Kidney epithelial cell (primary cell): ENCODE results near the gene OR10AD1. TPM values are rescaled to one million over a fixed set of nuclear protein-coding genes. Genes with fewer than 3 reads are reported as not detected.
"Not testable (repeated sequence)": the region's sequence is repeated elsewhere in the genome, so short reads cannot be mapped to it uniquely, and the experiment has no call there.

Source experiments
- DNase-seq: peaks from one replicate; pipeline ENCODE4 v3.0.0-alpha.2; 2010; ENCODE audit warnings: low read depth
- H3K27me3 ChIP-seq: 2 replicates; pipeline ENCODE4 v1.6.0; 2011; ENCODE audit warnings: low read length; ENCODE audit not compliant: control insufficient read depth, insufficient read depth
- H3K36me3 ChIP-seq: 2 replicates; pipeline ENCODE4 v1.5.1; 2011; ENCODE audit warnings: low read length; ENCODE audit not compliant: control insufficient read depth, insufficient read depth
- H3K4me3 ChIP-seq: 2 replicates; pipeline ENCODE4 v1.5.1; 2011; ENCODE audit warnings: low read depth, mild to moderate bottlenecking, control low read depth, low read length
- CTCF ChIP-seq: IDR thresholded peaks from 2 replicates; pipeline ENCODE4 v1.5.1; 2011; ENCODE audit warnings: mild to moderate bottlenecking, moderate library complexity, low read length, control low read depth, inconsistent platforms; ENCODE audit not compliant: insufficient read depth, poor library complexity, severe bottlenecking
- total RNA-seq: library from RNA; depleted of rRNA; stranded (reverse); fragments of >200 nt; gene quantifications from 2 replicates; pipeline ENCODE4 v1.2.3, GENCODE V29; 2015

The OR10AD1 gene
- not detected in 2 replicates for total RNA-seq

GRCh38 chr12:48203192-48203591 is at the start of gene OR10AD1:
Gene OR10AD1 (minus strand): TSS chr12:48203292. CDS start chr12:48203292, 0 bp downstream.
- no peak within 1 kb of the TSS for H3K4me3 ChIP-seq
- TF ChIP-seq CTCF = no peak
- no peaks in the 10 kb centered on the region for H3K36me3 ChIP-seq
- H3K27me3 ChIP-seq = no peaks in the 10 kb centered on the region
- no peak for DNase-seq

GRCh38 chr12:48247181-48247966 is 44.3 kb upstream of the OR10AD1 start:
- Histone ChIP-seq H3K4me3 (no peak overlapping the region), H3K27me3 (no peaks in the 10 kb centered on the region), H3K36me3 (no peaks in the 10 kb centered on the region)
- DNase-seq = no peak
- no peak for TF ChIP-seq CTCF

- no peak for TF ChIP-seq CTCF
- H3K27me3 ChIP-seq = no peaks in the 10 kb centered on the region
- no peak overlapping the region for H3K4me3 ChIP-seq
- H3K36me3 ChIP-seq = no peaks in the 10 kb centered on the region
- DNase-seq = no peak
These were observed 34.1 kb upstream of the OR10AD1 start for GRCh38 chr12:48237162-48237561.

GRCh38 chr12:48235796-48236333 is 32.8 kb upstream of the OR10AD1 start:
- H3K27me3 ChIP-seq = no peaks in the 10 kb centered on the region
- no peak overlapping the region for H3K4me3 ChIP-seq
- TF ChIP-seq CTCF = no peak
- no peaks in the 10 kb centered on the region for H3K36me3 ChIP-seq
- no peak for DNase-seq

GRCh38 chr12:48231169-48231958 is 28.3 kb upstream of the OR10AD1 start:
- DNase-seq, H3K36me3 ChIP-seq, H3K4me3 ChIP-seq, H3K27me3 ChIP-seq: not testable (repeated sequence)

- not testable (repeated sequence) for H3K36me3 ChIP-seq, H3K4me3 ChIP-seq, H3K27me3 ChIP-seq, DNase-seq
These were observed 21.4 kb upstream of the OR10AD1 start for GRCh38 chr12:48224533-48224932.
